SW480 (cell line): ENCODE results near the gene SUMF2.
A peak's percentile ranks its signal among the peaks of the same experiment; 100 is the strongest.
"Not testable (repeated sequence)": the region's sequence is repeated elsewhere in the genome, so short reads cannot be mapped to it uniquely, and the experiment has no call there.

Experiments
- DNase-seq: peaks from one replicate; pipeline ENCODE4 v3.0.0-alpha.2; 2016; ENCODE audit warnings: low spot score

SUMF2 gene

DNA sequence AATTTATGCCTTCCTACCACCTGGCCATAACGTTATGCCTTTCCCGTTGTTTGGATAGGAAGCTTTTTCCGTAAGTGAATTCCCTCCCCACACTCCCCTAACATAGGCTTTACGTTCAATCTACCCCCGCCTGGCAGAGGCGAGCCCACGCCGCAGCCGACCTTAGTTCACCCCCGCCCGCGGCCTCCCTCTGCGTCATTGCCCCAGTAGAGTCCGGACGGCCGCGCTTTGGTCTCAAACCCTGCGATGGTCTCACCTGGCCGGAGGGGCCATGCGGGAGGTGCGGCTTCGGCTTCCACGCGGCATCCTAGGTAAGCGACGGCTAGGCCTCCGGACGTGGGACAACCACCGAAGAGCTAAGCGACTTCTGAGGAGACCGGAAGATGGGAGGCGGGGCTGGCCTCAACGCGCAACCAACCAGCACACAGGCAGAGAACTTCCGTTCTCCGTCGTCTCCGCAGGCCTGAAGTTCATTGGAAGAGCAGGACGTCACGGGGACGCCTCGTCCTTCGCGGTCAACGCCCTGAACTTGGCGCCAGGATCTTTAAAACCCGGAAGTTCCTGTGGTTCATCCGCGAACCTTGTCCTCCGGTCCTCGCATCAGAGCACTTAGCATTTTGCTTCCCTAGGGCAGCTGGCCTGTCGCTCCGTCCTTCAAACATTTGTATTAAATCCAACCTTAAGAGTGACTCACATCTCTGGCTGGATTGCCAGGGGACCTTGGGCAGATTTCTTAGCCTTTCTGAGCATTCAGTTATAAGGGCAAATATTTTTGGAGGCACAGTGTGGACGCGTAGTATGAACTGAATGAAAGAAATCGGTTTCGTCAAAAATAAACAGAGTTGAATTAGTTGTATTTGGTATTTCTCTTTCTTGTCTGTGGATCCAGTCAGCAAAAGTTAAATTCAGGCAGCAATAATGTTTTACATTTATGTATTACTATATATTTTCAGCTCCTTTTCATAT is 42.3 kb downstream of the SUMF2 start, which contains the start of gene CHCHD2:
Gene CHCHD2 (minus strand): TSS at position 369 of the 966 bp plus-strand sequence. CDS start 63 bp downstream, at position 306.
- peak; percentile 100 for DNase-seq

DNA sequence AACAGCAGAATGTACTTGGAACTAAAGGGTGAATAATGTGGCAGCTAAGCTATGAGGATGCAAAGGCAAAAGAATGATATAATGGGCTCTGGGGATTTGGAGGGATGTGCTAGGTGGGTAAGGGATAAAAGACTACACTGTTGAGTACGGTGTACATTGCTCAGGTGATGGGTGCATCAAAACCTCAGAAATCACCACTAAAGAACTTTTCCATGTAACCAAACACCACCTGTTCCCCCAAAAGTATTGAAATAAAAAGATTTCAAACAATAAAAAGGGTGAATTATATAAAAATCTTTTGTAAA is 43.8 kb downstream of the SUMF2 start:
- DNase-seq = no peak

DNA sequence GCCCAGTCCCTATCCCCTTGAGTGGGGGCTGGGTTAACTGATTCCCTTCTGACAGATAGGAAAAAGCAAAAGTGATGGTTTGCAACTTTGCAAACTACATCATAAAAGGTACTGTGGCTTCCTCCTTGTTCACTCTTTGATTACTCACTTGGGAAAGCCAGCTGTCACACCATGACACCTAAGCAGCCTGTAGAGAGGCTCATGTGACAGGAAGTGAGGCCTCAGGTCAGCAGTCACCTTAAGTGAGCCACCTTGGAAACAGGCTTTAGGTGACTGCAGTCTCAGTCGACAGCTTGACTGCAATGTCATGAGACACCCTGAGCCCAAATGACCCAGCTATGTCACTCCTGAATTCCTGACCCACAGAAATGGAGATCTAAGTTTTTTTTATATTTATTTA is 46.5 kb downstream of the SUMF2 start:
- peak; percentile 14 for DNase-seq

DNA sequence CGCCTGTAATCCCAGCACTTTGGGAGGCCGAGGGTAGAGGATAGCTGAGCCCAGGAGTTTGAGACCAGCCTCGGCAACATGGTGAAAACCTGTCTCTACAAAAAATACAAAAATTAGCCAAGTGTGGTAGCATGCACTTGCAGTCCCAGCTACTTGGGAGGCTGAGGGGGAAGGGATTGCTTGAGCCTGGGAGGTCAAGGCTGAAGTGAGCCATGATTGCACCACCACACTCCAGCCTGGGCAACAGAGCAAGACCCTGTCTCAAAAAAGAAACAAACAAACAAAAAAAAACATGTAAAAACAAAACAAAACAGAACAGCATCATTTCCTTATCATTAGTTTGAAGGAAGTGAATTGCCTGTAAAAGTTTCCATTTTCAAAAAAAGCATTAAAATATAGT is 48.2 kb downstream of the SUMF2 start:
- not testable (repeated sequence) for DNase-seq

DNA sequence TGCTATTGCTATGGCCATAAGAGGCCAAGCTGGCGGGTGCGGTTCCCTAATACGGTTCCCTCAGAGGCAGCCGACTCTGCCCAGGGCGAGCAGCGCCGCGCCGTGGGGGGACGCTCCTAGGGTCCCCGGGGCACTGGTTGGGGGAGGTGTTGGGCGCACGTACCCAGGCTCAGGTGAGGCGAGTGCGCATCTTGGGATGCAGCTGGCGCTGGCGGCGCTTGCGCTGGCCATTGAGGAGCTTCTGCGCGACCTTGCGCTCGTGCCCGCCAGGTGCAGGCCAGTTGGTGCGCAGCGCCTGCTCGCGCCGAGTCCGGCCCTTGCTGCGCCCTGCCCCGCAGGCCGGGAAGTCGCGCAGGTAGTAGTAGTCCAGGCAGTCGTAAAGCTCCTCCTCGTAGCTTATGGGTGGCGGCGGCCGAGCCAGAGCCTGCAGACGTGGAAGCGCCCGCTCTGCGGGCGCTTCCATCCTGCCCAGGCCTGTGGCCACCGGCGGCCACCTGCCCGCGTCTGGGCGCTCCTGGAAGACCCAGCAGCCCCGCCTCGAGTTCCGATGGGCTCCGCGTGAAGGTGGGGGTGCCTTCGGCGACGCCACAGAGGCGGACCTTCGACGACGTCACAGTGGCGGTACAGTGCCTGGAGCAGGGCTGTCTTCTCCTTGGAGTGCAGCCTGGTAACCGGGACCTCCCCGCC is 51.9 kb downstream of the SUMF2 start, which contains the start of gene NUPR2:
Gene NUPR2 (minus strand): TSS at position 566 of the 687 bp plus-strand sequence. CDS start 103 bp downstream, at position 463.
- no peak for DNase-seq

DNA sequence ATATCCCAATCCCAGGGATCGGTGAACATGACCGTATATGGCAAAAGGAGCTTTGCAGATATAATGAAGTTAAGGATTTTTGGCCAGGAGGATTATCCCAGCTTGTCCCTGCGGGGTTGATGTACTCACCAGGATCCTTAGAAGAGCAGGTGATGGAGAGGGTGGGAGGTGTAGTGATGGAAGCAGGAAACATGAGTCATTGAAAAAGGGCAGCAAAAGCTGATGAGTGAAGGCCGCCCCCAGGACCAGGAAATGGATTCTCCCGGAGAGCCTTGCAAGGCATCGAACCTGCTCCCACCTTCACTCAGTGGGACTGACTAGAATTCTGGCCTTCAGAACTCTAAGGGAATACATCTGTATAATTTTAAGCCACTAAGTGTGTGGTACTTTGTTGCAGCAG is 57.4 kb downstream of the SUMF2 start:
- peak; percentile 16 for DNase-seq

DNA sequence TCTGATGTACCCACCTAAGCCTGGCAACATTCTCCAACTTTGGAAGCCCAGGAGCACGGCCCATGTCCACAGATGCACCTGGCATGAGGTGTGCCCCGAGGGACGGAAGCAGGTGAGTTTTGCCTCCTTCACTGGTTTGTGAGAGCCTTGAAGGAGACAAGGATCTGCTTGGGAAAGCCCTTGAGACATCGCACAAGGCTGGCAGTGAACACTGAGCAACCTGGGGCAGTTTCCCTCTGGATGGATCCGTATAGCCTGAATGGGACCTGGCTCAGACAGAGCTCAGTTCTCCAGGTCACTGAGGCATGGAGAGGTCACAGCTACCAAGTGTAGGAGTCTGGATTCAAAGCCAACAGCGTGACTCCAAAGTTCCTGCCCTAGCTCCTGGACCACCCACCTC is 60.9 kb downstream of the SUMF2 start:
- DNase-seq = no peak

DNA sequence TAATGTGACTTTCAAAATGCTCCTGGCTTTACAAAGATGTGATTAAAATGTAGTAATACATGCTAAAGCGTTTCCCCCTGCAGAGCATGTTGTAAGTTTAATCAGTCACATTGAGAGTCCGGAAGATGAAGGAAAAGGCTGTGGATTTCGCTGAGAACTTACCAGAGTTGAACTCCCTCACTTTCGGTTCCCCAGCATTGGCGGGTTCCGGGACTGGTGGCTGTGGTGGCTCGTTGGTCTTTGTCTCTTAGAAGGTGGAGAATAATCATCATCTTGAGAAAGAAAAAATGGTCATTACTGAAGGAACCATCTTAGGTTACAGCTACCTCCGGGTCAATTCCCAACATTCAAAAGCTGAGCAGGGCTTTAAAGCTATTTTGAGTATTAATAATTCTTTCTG is 61.7 kb downstream of the SUMF2 start:
- DNase-seq = no peak

DNA sequence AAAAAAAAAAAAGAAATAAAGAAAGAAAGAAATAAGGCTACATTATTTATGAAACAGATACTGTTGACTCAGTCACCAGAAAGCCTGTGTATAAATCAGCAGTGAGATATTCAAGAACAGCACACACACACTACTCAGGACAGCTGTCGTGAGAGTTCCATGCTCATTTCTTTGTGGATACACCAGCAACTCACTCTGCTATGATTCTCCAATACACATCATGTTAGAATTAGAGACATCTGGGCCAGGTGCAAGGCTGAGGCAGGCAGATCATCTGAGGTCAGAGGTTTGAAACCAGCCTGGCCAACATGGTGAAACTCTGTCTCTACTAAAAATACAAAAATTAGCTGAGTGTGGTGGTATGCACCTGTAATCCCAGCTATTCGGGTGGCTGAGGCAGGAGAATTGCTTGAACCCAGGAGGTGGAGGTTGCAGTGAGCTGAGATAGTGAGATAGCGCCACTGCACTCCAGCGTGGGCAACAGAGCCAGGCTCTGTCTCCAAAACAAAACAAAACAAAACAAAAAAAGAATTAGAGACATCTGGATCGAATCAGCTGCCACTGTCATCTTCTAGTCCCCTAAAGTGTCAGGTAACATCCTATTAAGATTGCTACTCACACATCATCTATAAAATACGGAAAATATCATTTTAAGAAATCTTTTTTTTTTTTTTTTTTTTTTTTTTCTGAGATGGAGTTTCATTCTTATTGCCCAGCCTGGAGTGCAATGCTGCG is 63.3 kb downstream of the SUMF2 start:
- no peak for DNase-seq
